Naive B cell (primary cell): ENCODE measurements around the gene WHAMM. TPM values are rescaled to one million over a fixed set of nuclear protein-coding genes. Genes with fewer than 3 reads are reported as not detected.

Experiments
- ATAC-seq, 2 donors: fragments of 150-1000 bp; cut with Tn5 transposase; 2 replicates each; pipeline ENCODE4 v1.10.0; 2021; ENCODE audit warnings: low read depth in 2 of 2, mild to moderate bottlenecking in 2 of 2, moderate library complexity in 2 of 2
- DNase-seq: peaks from one replicate; pipeline ENCODE4 v3.0.0; 2022
- H3K27ac Mint-ChIP-seq, 6 donors: one replicate each; pipeline ENCODE4 v1.8.0; 2020 to 2022; ENCODE audit warnings: mild to moderate bottlenecking in 6 of 6, mixed read lengths in 6 of 6, moderate library complexity in 5 of 6, inconsistent platforms in 2 of 6
- H3K27me3 Mint-ChIP-seq, 3 donors: one replicate each; pipeline ENCODE4 v1.8.0; 2021 to 2022; ENCODE audit warnings: mixed read lengths in 3 of 3, mild to moderate bottlenecking in 1 of 3
- H3K36me3 Mint-ChIP-seq, 2 donors: one replicate each; pipeline ENCODE4 v1.8.0; 2020 to 2022; ENCODE audit warnings: mixed read lengths in 2 of 2, inconsistent platforms in 1 of 2, mild to moderate bottlenecking in 1 of 2
- H3K4me1 Mint-ChIP-seq, 3 donors: one replicate each; pipeline ENCODE4 v1.8.0; 2020 to 2022; ENCODE audit warnings: mixed read lengths in 3 of 3, inconsistent platforms in 1 of 3, mild to moderate bottlenecking in 1 of 3, moderate library complexity in 1 of 3
- H3K4me3 Mint-ChIP-seq, 8 donors: one replicate each; pipeline ENCODE4 v1.8.0; 2020 to 2022; ENCODE audit warnings: mild to moderate bottlenecking in 8 of 8, mixed read lengths in 8 of 8, moderate library complexity in 8 of 8, inconsistent platforms in 2 of 8
- H3K9me3 Mint-ChIP-seq, 7 donors: one replicate each; pipeline ENCODE4 v1.8.0; 2020 to 2022; ENCODE audit warnings: mixed read lengths in 7 of 7, mild to moderate bottlenecking in 5 of 7, inconsistent platforms in 2 of 7, moderate library complexity in 1 of 7
- polyA plus RNA-seq, 6 donors: library from polyadenylated mRNA; unstranded; fragments of 300-500 nt; fragmentation: Illumina TruSeq; gene quantifications; one replicate each; pipeline ENCODE4 v1.2.3, GENCODE V29; 2021; ENCODE audit warnings: low read depth in 6 of 6

WHAMM gene
- polyA plus RNA-seq, 6 donors from 2014 or later: 2.2 to 7.3 (median 5.1) TPM

DNA sequence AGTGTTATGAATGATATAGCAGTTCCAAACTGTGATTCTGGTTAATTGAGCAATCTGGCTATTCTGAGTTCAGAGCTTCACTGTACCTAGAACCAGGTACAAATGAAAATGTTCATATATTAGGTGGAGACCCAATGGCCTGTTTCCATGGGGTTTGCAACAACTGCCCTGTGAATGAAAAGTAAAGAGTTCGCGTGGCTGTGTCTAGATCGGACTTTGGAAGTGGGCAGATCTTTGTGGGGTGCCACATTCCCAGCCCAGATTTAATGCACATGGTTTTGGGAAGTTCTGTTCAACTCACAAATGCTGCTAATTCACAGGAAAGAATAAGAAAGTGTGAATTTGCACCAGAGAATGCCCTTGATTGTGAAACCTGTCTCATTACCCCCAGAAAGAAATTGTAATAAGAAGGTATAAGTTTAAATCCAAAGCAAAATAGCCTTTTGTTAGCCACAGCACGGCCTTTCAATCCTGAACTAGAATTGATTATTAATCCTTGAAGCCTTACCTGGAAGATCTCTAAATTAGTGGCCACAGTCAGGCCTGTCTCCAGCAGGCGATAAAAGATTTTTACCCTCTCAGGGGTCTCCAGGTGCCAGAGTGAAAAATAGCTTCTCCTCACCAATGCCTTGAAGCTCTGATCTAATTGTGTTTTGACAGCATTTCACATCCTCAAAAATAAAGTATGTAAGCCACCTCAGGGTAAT is 22.6 kb downstream of the WHAMM start:
- no peaks in the 10 kb centered on the region for H3K27me3 Mint-ChIP-seq
- H3K4me1 Mint-ChIP-seq: peaks cover 6 to 11% (median 9%) of the 10 kb centered on the region in 3 donors
- peak overlapping the region in 2 of 6 donors; percentile 38 to 83 for H3K27ac Mint-ChIP-seq
- no peak overlapping the region for H3K4me3 Mint-ChIP-seq
- no peak for ATAC-seq
- DNase-seq: no peak
- peaks cover 41 to 42% of the 10 kb centered on the region in 2 donors for H3K36me3 Mint-ChIP-seq
- H3K9me3 Mint-ChIP-seq: no peaks in the 10 kb centered on the region

DNA sequence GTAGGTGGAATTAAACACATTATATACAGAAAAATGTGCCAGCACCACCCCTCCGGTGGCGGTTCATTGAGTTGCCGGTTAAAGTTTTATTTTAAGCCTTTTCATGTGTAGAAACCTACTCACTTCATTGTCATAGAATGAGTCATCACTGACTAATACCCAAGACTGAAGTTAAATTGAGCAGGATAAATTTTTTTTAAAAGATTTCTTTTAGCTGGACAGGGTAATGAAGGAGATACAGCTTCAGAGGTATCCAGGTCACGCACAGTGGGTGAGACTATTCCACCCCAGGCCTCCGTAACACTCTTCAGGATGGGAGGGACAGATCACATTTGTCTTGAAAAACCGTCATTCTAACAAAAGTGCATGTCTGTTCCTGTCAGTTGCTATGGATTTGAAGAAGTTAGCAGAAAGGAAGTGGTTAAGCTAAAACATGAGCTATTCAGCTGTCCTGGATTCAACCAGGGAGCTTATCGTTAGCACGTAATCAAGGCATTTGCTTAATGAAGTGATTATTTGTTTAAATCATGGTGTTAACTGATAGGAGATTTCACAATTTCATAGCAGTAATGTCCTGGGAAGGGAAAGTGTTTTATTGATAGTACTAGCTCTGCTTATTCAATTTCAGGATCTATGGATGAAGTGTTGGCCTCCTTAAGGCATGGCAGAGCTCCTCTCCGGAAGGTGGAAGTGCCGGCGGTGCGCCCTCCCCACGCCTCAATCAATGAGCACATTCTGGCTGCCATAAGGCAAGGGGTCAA is 23.4 kb downstream of the WHAMM start:
- peak overlapping the region in 3 of 6 donors; percentile 47 to 89 (median 83) for H3K27ac Mint-ChIP-seq
- H3K4me3 Mint-ChIP-seq: no peak overlapping the region
- no peaks in the 10 kb centered on the region for H3K27me3 Mint-ChIP-seq
- no peak for DNase-seq
- peak in 1 of 2 donors; percentile 27 for ATAC-seq
- H3K36me3 Mint-ChIP-seq: peaks cover 45 to 48% of the 10 kb centered on the region in 2 donors
- no peaks in the 10 kb centered on the region for H3K9me3 Mint-ChIP-seq
- H3K4me1 Mint-ChIP-seq: peaks cover 9 to 14% (median 9%) of the 10 kb centered on the region in 3 donors

DNA sequence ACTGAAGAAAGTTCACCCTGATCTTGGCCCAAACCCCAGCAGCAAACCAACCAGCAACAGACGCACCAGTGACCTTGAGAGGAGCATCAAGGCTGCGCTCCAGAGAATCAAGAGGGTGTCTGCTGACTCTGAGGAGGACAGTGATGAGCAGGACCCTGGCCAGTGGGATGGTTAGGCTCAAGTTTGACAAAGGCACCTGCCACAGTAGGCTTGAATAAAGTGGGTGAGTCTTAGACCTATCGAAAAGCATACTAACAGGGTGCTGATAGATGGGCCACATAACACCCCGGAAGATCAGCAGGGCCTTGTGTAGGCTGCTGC is 23.9 kb downstream of the WHAMM start:
- ATAC-seq: no peak
- Mint-ChIP-seq H3K36me3 (peaks cover 45 to 50% of the 10 kb centered on the region in 2 donors), H3K9me3 (no peaks in the 10 kb centered on the region), H3K27me3 (no peaks in the 10 kb centered on the region), H3K4me1 (peaks cover 9 to 18% (median 13%) of the 10 kb centered on the region in 3 donors), H3K4me3 (no peak overlapping the region), H3K27ac (peak overlapping the region in 3 of 6 donors; percentile 30 to 89 (median 80))
- no peak for DNase-seq

DNA sequence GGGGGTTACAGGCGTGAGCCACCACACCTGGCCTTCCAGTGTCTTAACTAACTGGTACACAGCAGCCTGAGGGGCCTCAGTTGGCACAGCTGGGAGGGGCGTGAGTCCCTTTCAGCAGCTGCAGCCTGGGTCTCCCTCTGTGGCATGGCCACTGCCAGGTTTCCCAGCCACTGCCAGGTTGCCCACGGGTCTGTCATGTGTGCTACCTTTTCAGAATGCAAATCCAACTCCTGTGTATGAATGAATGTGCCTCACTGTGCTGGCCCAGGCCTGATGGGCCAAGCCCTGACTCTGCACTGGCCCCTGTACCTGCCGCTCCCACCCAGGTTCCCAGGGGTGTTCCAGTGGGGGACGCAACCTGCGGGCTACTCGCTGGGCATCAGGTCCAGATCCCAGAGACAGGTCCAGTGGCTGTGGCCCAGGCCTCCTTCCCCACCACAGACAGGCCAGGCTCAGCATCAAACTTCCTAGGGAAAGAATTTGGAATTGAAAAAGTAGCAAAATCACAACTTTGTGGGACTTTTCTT is 26.0 kb downstream of the WHAMM start:
- H3K27me3 Mint-ChIP-seq: no peaks in the 10 kb centered on the region
- no peak for ATAC-seq
- H3K27ac Mint-ChIP-seq: peak overlapping the region in 2 of 6 donors; percentile 24 to 59

DNA sequence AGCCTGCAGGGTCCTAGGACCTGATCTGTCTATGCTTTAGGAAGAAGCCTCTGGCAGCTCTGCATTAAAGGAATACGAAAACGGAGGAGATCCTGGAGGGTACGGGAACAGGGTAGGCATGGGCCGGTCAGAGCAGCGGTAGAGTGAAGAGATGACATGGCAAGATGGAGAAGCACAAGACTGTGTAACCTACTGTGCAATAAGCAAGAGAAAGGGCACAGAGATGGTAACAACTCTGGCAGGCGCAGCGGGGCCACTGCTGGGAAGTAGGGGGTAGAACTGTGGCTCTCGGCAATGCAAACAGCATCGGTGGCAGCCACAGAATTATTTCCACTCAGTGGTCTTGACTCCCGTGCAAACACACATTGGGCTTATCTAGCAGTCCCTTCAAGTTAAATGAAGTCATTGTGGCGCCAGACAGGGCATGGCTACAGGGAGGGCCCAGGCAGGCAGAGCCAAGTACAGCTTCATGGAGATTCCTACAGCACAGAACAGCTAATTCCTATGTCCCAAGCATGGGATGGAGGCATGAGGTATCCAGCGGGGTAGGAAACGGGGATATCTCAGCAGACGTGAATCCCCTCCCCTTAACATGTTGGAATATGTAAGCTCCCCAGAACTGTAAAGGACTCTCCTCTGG is 28.8 kb downstream of the WHAMM start:
- Mint-ChIP-seq H3K27ac (peak overlapping the region in 4 of 6 donors; percentile 12 to 47 (median 34)), H3K9me3 (no peaks in the 10 kb centered on the region), H3K36me3 (peaks cover 26 to 31% of the 10 kb centered on the region in 2 donors), H3K4me1 (peaks cover 9 to 19% (median 13%) of the 10 kb centered on the region in 3 donors), H3K4me3 (peak overlapping the region in 1 of 8 donors; percentile 33), H3K27me3 (no peaks in the 10 kb centered on the region)
- ATAC-seq (no peak), DNase-seq (no peak)

More for the DNA sequence above, 26.0 kb downstream of the WHAMM start:
- DNase-seq: no peak
- Mint-ChIP-seq H3K36me3 (peaks cover 38 to 39% of the 10 kb centered on the region in 2 donors), H3K4me3 (no peak overlapping the region), H3K9me3 (no peaks in the 10 kb centered on the region), H3K4me1 (peaks cover 9 to 18% (median 13%) of the 10 kb centered on the region in 3 donors)

DNA sequence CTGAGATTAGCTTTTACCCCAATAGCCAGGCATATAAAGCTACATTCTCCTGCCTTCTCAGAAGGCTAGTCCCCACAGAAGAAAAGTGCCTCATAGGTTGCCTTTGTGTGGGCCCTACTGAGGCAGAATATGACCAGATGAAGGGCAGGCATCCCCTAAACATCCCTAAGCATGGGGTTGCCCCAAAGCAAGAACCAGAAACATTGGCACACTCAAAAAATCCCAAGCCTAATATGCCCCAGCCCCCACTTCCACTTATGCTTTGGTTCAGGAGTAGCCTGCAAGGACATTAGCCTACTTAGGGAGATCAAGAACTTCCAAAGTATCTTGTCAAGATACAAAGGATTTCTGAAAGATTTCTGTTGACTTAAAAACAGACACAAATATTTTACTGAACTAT is 29.7 kb downstream of the WHAMM start:
- ATAC-seq (no peak), DNase-seq (no peak)
- Mint-ChIP-seq H3K27ac (no peak overlapping the region), H3K9me3 (no peaks in the 10 kb centered on the region), H3K27me3 (no peaks in the 10 kb centered on the region), H3K4me3 (peak overlapping the region in 1 of 8 donors; percentile 33), H3K36me3 (peaks cover 22 to 28% of the 10 kb centered on the region in 2 donors), H3K4me1 (peaks cover 14 to 23% (median 16%) of the 10 kb centered on the region in 3 donors)

DNA sequence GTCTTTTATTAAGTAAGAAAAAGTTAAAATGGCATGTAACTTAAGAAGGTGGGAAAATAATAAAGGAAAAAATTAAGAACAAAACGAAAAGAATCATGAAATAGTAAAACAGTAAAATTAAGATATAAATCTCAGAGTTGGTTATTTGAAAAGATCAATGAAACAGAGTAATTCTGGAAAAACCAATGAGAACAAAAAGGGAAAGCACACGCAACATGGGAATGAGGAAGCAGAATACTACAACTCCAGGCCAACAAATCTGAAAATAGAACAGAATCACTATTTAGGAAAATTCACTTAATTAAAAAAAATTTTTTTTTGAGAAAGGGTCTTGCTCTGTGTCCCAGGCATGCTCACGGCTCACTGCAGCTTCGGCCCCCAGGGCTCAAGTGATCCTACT is 30.7 kb downstream of the WHAMM start:
- Mint-ChIP-seq H3K27ac (peak overlapping the region in 4 of 6 donors; percentile 3 to 82 (median 73)), H3K9me3 (peaks cover 0 to 3% (median 0%) of the 10 kb centered on the region in 7 donors), H3K4me1 (peaks cover 21 to 30% (median 23%) of the 10 kb centered on the region in 3 donors), H3K36me3 (peaks cover 19 to 28% of the 10 kb centered on the region in 2 donors), H3K4me3 (no peak overlapping the region), H3K27me3 (no peaks in the 10 kb centered on the region)
- no peak for ATAC-seq
- no peak for DNase-seq

DNA sequence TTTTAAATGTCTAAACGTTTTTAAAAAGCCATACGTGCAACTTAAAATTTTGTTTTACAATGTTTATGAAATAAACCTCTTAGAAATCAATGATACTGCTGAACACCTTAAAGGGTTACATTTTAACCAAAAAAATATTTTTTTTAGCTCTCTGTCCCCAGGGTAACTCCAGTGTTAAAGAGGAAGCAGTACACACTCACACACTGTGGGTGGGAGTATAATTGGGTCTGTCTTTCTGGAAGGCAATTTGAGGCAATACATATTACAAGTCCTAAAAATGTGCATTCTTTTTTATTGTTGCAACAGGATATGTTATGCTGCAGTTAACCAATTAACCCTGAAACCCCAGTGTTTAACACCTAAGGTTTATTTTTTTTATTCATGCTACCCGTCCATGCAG is 34.1 kb downstream of the WHAMM start:
- H3K4me1 Mint-ChIP-seq: peaks cover 13 to 33% (median 25%) of the 10 kb centered on the region in 3 donors
- DNase-seq (peak; percentile 21), ATAC-seq (no peak)
- H3K9me3 Mint-ChIP-seq: peaks cover 0 to 4% (median 0%) of the 10 kb centered on the region in 7 donors
- no peaks in the 10 kb centered on the region for H3K36me3 Mint-ChIP-seq
- H3K4me3 Mint-ChIP-seq: peak overlapping the region in 5 of 8 donors; percentile 50 to 80 (median 65)
- H3K27ac Mint-ChIP-seq: peak overlapping the region in 5 of 6 donors; percentile 32 to 93 (median 67)
- H3K27me3 Mint-ChIP-seq: no peaks in the 10 kb centered on the region

DNA sequence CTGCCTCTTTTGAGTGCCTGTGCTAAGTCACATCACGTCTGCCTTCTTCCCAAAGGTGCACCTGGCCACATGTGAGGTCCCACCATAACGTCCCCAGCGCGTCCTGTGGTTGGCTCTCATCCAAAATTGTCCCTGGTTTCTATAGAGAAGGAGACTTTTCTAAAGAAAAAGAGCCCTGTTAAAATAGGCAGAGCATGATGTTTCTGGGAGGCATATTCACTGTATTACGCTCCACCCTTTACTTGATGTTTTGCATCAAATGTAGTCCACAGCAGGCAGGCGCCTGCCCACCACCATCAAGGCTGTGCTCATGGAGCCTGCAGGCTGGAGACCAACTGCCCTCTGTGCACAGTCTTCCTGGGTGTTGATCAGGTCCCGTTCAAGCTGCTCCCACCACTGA is 36.3 kb downstream of the WHAMM start:
- DNase-seq (no peak), ATAC-seq (no peak)
- Mint-ChIP-seq H3K9me3 (peaks cover 0 to 4% (median 0%) of the 10 kb centered on the region in 7 donors), H3K27me3 (no peaks in the 10 kb centered on the region), H3K4me3 (peak overlapping the region in 2 of 8 donors; percentile 49 to 84), H3K27ac (peak overlapping the region in 4 of 6 donors; percentile 52 to 93 (median 84)), H3K36me3 (no peaks in the 10 kb centered on the region), H3K4me1 (peaks cover 20 to 43% (median 36%) of the 10 kb centered on the region in 3 donors)

DNA sequence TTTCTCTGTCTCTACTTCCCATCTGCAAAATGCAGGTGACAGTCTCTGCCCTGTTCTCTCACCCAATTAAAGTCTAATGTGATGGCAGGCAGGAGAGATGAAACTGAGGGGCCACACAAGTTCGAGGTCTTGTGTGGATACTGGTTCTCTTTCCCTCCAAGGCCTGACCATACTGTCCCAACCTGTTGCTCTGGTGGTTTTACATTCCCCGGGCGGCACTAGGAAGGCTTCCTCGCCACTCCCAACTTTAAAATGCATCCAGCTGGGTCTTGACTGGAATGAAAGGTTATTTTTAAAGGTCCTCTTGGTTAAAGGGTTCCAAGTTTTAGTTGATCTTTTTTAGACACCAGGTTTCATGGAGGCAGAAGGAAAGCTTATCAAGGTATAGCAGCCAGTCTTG is 37.2 kb downstream of the WHAMM start:
- H3K4me1 Mint-ChIP-seq: peaks cover 20 to 43% (median 36%) of the 10 kb centered on the region in 3 donors
- peak overlapping the region in 2 of 6 donors; percentile 82 to 93 for H3K27ac Mint-ChIP-seq
- peaks cover 0 to 4% (median 0%) of the 10 kb centered on the region in 7 donors for H3K9me3 Mint-ChIP-seq
- DNase-seq (no peak), ATAC-seq (no peak)
- no peaks in the 10 kb centered on the region for H3K27me3 Mint-ChIP-seq
- peak overlapping the region in 2 of 8 donors; percentile 16 to 41 for H3K4me3 Mint-ChIP-seq
- no peaks in the 10 kb centered on the region for H3K36me3 Mint-ChIP-seq

DNA sequence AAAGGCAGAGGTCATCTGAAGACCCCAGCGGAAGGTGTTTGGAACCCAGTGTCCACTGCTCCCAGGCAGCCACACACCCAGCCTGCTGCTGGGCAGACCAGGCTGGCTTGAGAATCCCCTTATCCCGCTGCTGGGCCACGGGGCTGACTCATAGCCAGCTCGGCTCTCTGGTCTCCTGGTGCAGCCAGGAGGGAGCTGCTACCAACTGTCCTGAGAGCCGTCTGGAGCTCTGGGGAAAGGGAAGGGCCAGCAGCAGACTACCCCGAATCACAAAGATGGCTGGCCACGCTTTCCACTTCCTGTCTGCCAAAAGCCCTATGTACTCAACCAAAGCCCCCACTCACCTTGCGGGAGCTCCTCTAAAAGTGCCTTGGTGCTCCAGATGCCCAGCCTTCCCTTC is 38.3 kb downstream of the WHAMM start:
- Mint-ChIP-seq H3K4me3 (peak overlapping the region in 1 of 8 donors; percentile 25), H3K27ac (peak overlapping the region in 1 of 6 donors; percentile 75), H3K36me3 (no peaks in the 10 kb centered on the region), H3K4me1 (peaks cover 26 to 41% (median 34%) of the 10 kb centered on the region in 3 donors), H3K27me3 (no peaks in the 10 kb centered on the region), H3K9me3 (peaks cover 0 to 4% (median 0%) of the 10 kb centered on the region in 7 donors)
- ATAC-seq (no peak), DNase-seq (no peak)

DNA sequence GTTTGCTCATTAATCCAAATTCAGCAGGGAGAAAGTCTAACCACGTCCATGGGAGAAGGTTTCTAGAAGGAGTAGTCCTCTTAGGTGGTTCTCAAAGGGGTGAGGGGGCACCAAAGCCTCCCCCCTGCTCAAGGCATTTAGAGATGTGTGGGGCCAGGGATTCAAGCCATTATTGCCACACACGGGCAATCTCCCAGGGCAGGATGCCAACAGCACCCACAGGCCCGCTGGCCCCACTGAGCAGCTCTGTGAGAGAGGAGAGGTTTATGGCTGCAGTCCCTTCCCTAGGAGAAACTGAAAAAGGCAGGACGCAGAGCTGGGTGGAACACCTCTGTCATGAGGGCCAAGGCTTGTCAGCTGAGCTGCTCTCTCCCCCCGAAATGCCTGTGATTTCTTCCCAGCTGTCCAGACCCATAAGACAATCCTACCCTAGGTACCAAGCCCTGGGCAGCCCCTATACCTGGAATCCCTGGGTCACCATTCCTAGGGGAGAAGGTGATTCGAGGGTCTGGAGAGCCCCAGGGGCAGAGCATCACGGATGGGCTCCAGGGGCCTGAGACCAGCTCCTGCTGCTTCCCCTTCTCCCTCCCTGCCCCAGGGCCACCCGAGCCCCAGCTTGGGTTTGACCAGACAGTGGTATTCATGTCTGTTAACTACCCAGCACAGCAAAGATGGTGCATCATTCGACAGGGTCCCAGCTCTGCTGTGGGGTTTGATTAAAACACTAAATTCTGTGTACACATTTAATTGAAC is 39.0 kb downstream of the WHAMM start:
- H3K27ac Mint-ChIP-seq: peak overlapping the region in 1 of 6 donors; percentile 75
- ATAC-seq: no peak
- DNase-seq: no peak
- H3K27me3 Mint-ChIP-seq: no peaks in the 10 kb centered on the region
- H3K36me3 Mint-ChIP-seq: no peaks in the 10 kb centered on the region
- H3K4me1 Mint-ChIP-seq: peaks cover 27 to 41% (median 38%) of the 10 kb centered on the region in 3 donors
- no peak overlapping the region for H3K4me3 Mint-ChIP-seq
- H3K9me3 Mint-ChIP-seq: peaks cover 0 to 4% (median 0%) of the 10 kb centered on the region in 7 donors
